ENCODE measurements around the gene DNMT3B.
A peak's percentile ranks its signal among the peaks of the same experiment; 100 is the strongest.
"Not testable (repeated sequence)": the region's sequence is repeated elsewhere in the genome, so short reads cannot be mapped to it uniquely, and the experiment has no call there.

The DNMT3B gene

GRCh38 chr20:32761831-32762753 lies at the start of gene DNMT3B:
TSS of gene DNMT3B (plus strand) at chr20:32762385. CDS start at chr20:32780324, 17,939 bp downstream.
- DNase-seq (ENCODE audit: insufficient read length, low spot score) (peak; percentile 92), FAIRE-seq (no peak)
- TF ChIP-seq CTCF (IDR thresholded peaks at IDR 0.05; ENCODE audit: insufficient read depth, missing control alignments), result no peak

- DNase-seq (ENCODE audit: insufficient read length, low spot score) (no peak), FAIRE-seq (no peak)
- TF ChIP-seq CTCF (IDR thresholded peaks at IDR 0.05; ENCODE audit: insufficient read depth, missing control alignments), result no peak
Observed at GRCh38 chr20:32718749-32719348, 43.3 kb upstream of the DNMT3B start.

- FAIRE-seq (no peak), DNase-seq (ENCODE audit: insufficient read length, low spot score) (no peak)
- TF ChIP-seq CTCF (IDR thresholded peaks at IDR 0.05; ENCODE audit: insufficient read depth, missing control alignments), result no peak
Observed at GRCh38 chr20:32727683-32728082, 34.5 kb upstream of the DNMT3B start.

- not testable (repeated sequence) for FAIRE-seq; DNase-seq (ENCODE audit: insufficient read length, low spot score)
Observed at GRCh38 chr20:32728435-32728834, 33.8 kb upstream of the DNMT3B start.

- not testable (repeated sequence) for DNase-seq (ENCODE audit: insufficient read length, low spot score); FAIRE-seq
Observed at GRCh38 chr20:32729334-32729733, 32.9 kb upstream of the DNMT3B start.

- no peak for DNase-seq (ENCODE audit: insufficient read length, low spot score)
- FAIRE-seq, result no peak
- TF ChIP-seq CTCF (IDR thresholded peaks at IDR 0.05; ENCODE audit: insufficient read depth, missing control alignments), result no peak
Observed at GRCh38 chr20:32731882-32732266, 30.3 kb upstream of the DNMT3B start.

- FAIRE-seq, result no peak
- DNase-seq (ENCODE audit: insufficient read length, low spot score), result no peak
- TF ChIP-seq CTCF (IDR thresholded peaks at IDR 0.05; ENCODE audit: insufficient read depth, missing control alignments), result no peak
Observed at GRCh38 chr20:32737371-32738223, 24.6 kb upstream of the DNMT3B start.

Measured in D721Med (cell line).